ENCODE results near the gene GCFC2. TPM values are rescaled to one million over a fixed set of nuclear protein-coding genes. Genes with fewer than 3 reads are reported as not detected.
"Not testable (repeated sequence)": the region's sequence is repeated elsewhere in the genome, so short reads cannot be mapped to it uniquely, and the experiment has no call there.

The GCFC2 gene
- total RNA-seq, 1 experiment from 2014 or later: 20.1 TPM

DNA sequence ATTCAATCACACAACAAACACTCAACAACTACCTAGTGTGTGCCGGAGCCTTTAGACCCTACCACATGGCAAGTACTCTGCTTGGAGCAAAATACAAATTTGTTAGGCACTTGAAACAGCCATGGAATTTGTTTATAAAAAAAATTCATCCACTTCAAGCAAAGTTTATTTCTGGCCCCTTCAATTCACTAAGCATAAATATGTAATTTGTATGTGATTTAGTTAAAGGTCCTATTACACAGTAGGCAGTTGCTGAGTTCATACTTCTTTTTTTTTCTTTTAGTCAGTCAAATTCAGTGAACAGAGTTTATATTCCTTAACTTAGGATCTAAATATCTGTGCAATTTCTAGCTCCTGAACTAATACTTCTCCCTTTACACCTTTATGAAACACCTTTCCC, 22.5 kb downstream of the GCFC2 start:
- Histone ChIP-seq H3K4me3 (replicated peaks in 1 of 2; ENCODE audit: low read depth in 1 of 2, low read length in 2 of 2) (no peak overlapping the region), H3K27ac (ENCODE audit: low read depth, low read length) (no peak overlapping the region), H3K4me1 (ENCODE audit: control insufficient read depth in 1 of 2, insufficient read depth in 2 of 2, low read length in 2 of 2) (no peaks in the 10 kb centered on the region), H3K9me3 (ENCODE audit: control insufficient read depth in 1 of 2, insufficient read depth in 1 of 2, low read depth in 1 of 2, low read length in 2 of 2) (no peaks in the 10 kb centered on the region), H3K79me2 (ENCODE audit: insufficient read depth, low read length) (no peaks in the 10 kb centered on the region), H3K4me2 (ENCODE audit: low read length) (no peak overlapping the region), H2AFZ (ENCODE audit: low read depth, low read length, poor library complexity, severe bottlenecking) (no peak overlapping the region), H4K20me1 (ENCODE audit: insufficient read depth) (no peaks in the 10 kb centered on the region), H3K9ac (ENCODE audit: low read length) (no peak overlapping the region), H3K9me2 (ENCODE audit: insufficient read depth) (no peaks in the 10 kb centered on the region), H3K36me3 (ENCODE audit: control insufficient read depth in 1 of 2, insufficient read depth in 2 of 2, low read length in 2 of 2) (peaks cover 11 to 13% of the 10 kb centered on the region in 2 experiments; a peak in 3 of 4 replicates), H3K27me3 (ENCODE audit: insufficient read depth, low read length) (no peaks in the 10 kb centered on the region)
- RAD21 ChIA-PET (ENCODE audit: low non-redundant PET in 1 of 2, low total read pairs in 2 of 2, uncharacterized antibody in 2 of 2, unreplicated experiment in 2 of 2): no interaction called here
- intact Hi-C loops (cut with micrococcal nuclease): no loop called here
- ATAC-seq (no peak), DNase-seq (ENCODE audit: low read depth, low spot score) (no peak)
- POLR2A ChIA-PET: no interaction called here
- TF ChIP-seq, protein P1, sequence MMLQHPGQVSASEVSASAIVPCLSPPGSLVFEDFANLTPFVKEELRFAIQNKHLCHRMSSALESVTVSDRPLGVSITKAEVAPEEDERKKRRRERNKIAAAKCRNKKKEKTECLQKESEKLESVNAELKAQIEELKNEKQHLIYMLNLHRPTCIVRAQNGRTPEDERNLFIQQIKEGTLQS (IDR thresholded peaks at IDR 0.05): no peak
- TF ChIP-seq CBX3 (IDR thresholded peaks at IDR 0.05; ENCODE audit: low read depth) (no peak), ZFX (IDR thresholded peaks at IDR 0.05) (no peak), EGR1 (IDR thresholded peaks at IDR 0.05; ENCODE audit: low read depth) (no peak)
- TF ChIP-seq, protein P2, sequence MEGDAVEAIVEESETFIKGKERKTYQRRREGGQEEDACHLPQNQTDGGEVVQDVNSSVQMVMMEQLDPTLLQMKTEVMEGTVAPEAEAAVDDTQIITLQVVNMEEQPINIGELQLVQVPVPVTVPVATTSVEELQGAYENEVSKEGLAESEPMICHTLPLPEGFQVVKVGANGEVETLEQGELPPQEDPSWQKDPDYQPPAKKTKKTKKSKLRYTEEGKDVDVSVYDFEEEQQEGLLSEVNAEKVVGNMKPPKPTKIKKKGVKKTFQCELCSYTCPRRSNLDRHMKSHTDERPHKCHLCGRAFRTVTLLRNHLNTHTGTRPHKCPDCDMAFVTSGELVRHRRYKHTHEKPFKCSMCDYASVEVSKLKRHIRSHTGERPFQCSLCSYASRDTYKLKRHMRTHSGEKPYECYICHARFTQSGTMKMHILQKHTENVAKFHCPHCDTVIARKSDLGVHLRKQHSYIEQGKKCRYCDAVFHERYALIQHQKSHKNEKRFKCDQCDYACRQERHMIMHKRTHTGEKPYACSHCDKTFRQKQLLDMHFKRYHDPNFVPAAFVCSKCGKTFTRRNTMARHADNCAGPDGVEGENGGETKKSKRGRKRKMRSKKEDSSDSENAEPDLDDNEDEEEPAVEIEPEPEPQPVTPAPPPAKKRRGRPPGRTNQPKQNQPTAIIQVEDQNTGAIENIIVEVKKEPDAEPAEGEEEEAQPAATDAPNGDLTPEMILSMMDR (IDR thresholded peaks at IDR 0.05 in 2 of 3, conservative IDR thresholded peaks at IDR 0.05 in 1 of 3; ENCODE audit: borderline replicate concordance in 1 of 3, insufficient read depth in 1 of 3, low read depth in 2 of 3, low read length in 2 of 3): no peak
- CTCF ChIA-PET: no interaction called here
- BruUV-seq (replicated peaks): no TSS peak

GRCh38 chr2:75683430-75683829, 27.3 kb downstream of the GCFC2 start:
- H3K9me3 ChIP-seq (ENCODE audit: control insufficient read depth in 1 of 2, insufficient read depth in 1 of 2, low read depth in 1 of 2, low read length in 2 of 2); H3K4me1 ChIP-seq (ENCODE audit: control insufficient read depth in 1 of 2, insufficient read depth in 2 of 2, low read length in 2 of 2); H2AFZ ChIP-seq (ENCODE audit: low read depth, low read length, poor library complexity, severe bottlenecking); RAD21 ChIA-PET (ENCODE audit: low non-redundant PET in 1 of 2, low total read pairs in 2 of 2, uncharacterized antibody in 2 of 2, unreplicated experiment in 2 of 2); H3K27me3 ChIP-seq (ENCODE audit: insufficient read depth, low read length); H4K20me1 ChIP-seq (ENCODE audit: insufficient read depth); H3K79me2 ChIP-seq (ENCODE audit: insufficient read depth, low read length); H3K9ac ChIP-seq (ENCODE audit: low read length); POLR2A ChIA-PET; CTCF ChIA-PET; H3K9me2 ChIP-seq (ENCODE audit: insufficient read depth); H3K4me2 ChIP-seq (ENCODE audit: low read length); BruUV-seq (replicated peaks); DNase-seq (ENCODE audit: low read depth, low spot score); H3K4me3 ChIP-seq (replicated peaks in 1 of 2; ENCODE audit: low read depth in 1 of 2, low read length in 2 of 2); ATAC-seq; H3K36me3 ChIP-seq (ENCODE audit: control insufficient read depth in 1 of 2, insufficient read depth in 2 of 2, low read length in 2 of 2); intact Hi-C loops (cut with micrococcal nuclease); H3K27ac ChIP-seq (ENCODE audit: low read depth, low read length): not testable (repeated sequence)

Data from HCT116 (cell line).